ENCODE measurements around the gene SLC40A1.
"Not testable (repeated sequence)": the region's sequence is repeated elsewhere in the genome, so short reads cannot be mapped to it uniquely, and the experiment has no call there.

The SLC40A1 gene

GRCh38 chr2:189602233-189602632 is 21.6 kb upstream of the SLC40A1 start:
- POLR2A ChIA-PET, result no interaction called here

GRCh38 chr2:189601652-189602051 is 21.1 kb upstream of the SLC40A1 start:
- H3K4me3 ChIP-seq (ENCODE audit: low read depth, low read length); CTCF ChIA-PET; POLR2A ChIA-PET; DNase-seq (ENCODE audit: low read depth, low spot score): not testable (repeated sequence)

More at GRCh38 chr2:189602233-189602632, 21.6 kb upstream of the SLC40A1 start:
- no peak overlapping the region for H3K4me3 ChIP-seq (ENCODE audit: low read depth, low read length)
- CTCF ChIA-PET, result no interaction called here
- no peak for TF ChIP-seq CTCF (IDR thresholded peaks at IDR 0.05; ENCODE audit: insufficient read depth, low read length, missing control alignments)
- DNase-seq (ENCODE audit: low read depth, low spot score), result no peak

GRCh38 chr2:189601043-189601442 is 20.5 kb upstream of the SLC40A1 start:
- no peak for TF ChIP-seq CTCF (IDR thresholded peaks at IDR 0.05; ENCODE audit: insufficient read depth, low read length, missing control alignments)
- H3K4me3 ChIP-seq (ENCODE audit: low read depth, low read length), result no peak overlapping the region
- ChIA-PET CTCF (no interaction called here), POLR2A (no interaction called here)
- DNase-seq (ENCODE audit: low read depth, low spot score), result no peak

GRCh38 chr2:189599245-189599644 is 18.7 kb upstream of the SLC40A1 start:
- POLR2A ChIA-PET, result no interaction called here
- no peak overlapping the region for H3K4me3 ChIP-seq (ENCODE audit: low read depth, low read length)
- no peak for TF ChIP-seq CTCF (IDR thresholded peaks at IDR 0.05; ENCODE audit: insufficient read depth, low read length, missing control alignments)
- no peak for DNase-seq (ENCODE audit: low read depth, low spot score)
- CTCF ChIA-PET, result no interaction called here

- CTCF ChIA-PET, result no interaction called here
- POLR2A ChIA-PET, result no interaction called here
Observed at GRCh38 chr2:189595417-189595816, 14.8 kb upstream of the SLC40A1 start.

GRCh38 chr2:189594305-189594704 is 13.7 kb upstream of the SLC40A1 start:
- no peak for DNase-seq (ENCODE audit: low read depth, low spot score)
- TF ChIP-seq CTCF (IDR thresholded peaks at IDR 0.05; ENCODE audit: insufficient read depth, low read length, missing control alignments), result no peak
- H3K4me3 ChIP-seq (ENCODE audit: low read depth, low read length), result no peak overlapping the region
- POLR2A ChIA-PET, result no interaction called here
- CTCF ChIA-PET, result no interaction called here

More at GRCh38 chr2:189595417-189595816, 14.8 kb upstream of the SLC40A1 start:
- TF ChIP-seq CTCF (IDR thresholded peaks at IDR 0.05; ENCODE audit: insufficient read depth, low read length, missing control alignments), result no peak
- H3K4me3 ChIP-seq (ENCODE audit: low read depth, low read length), result no peak overlapping the region
- no peak for DNase-seq (ENCODE audit: low read depth, low spot score)

- POLR2A ChIA-PET, result no interaction called here
- H3K4me3 ChIP-seq (ENCODE audit: low read depth, low read length), result no peak overlapping the region
- no peak for DNase-seq (ENCODE audit: low read depth, low spot score)
- CTCF ChIA-PET, result no interaction called here
- TF ChIP-seq CTCF (IDR thresholded peaks at IDR 0.05; ENCODE audit: insufficient read depth, low read length, missing control alignments), result no peak
Observed at GRCh38 chr2:189593115-189593514, 12.5 kb upstream of the SLC40A1 start.

All from AG04449 (cell line).